NCI-H2196 (cell line): ENCODE data around the gene ANKRD31.
"Not testable (repeated sequence)": the region's sequence is repeated elsewhere in the genome, so short reads cannot be mapped to it uniquely, and the experiment has no call there.

Experiments used
- DNase-seq: peaks from one replicate; lab custom pipeline; 2025; ENCODE audit not compliant: unreplicated experiment; lab: John Stamatoyannopoulos, UW

Gene ANKRD31

DNA sequence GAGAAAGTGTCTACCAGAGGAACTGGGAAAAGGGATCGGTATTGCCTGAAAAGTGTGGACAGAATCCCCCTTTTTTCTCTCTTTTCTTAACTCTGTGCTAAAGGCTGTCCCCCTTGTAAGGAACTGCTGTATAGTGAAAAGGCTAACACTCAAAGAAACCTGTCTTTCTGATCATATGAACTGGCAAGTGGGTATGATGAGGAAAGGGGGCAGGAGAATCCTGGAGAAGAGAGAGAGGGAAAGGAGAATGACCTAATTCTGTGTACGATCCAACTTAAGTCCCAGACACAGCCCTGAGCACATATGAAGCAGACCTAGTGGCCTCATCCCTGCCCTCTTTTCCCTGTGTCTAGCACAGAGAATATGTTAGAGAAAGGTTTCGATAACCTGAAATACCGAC is 967 bp downstream of the ANKRD31 start:
- no peak for DNase-seq

DNA sequence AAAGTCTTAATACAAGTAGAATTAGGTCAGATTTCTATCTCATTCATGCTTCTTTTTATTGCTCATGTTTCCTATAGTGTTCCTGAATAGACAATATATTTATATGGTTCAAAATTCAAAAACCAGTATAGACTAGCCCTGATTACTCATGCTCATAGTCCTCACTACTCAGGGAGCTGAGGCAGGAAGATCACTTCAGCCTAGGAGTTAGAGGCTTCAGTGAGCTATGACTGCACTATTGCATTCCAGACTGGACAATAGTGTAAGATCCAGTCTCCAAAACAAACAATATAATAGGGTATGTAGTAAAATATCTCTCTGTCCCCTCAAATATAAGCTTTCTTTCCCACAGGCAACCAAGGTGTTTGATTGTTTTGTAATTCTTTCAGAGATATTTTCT is 2.4 kb downstream of the ANKRD31 start:
- no peak for DNase-seq

DNA sequence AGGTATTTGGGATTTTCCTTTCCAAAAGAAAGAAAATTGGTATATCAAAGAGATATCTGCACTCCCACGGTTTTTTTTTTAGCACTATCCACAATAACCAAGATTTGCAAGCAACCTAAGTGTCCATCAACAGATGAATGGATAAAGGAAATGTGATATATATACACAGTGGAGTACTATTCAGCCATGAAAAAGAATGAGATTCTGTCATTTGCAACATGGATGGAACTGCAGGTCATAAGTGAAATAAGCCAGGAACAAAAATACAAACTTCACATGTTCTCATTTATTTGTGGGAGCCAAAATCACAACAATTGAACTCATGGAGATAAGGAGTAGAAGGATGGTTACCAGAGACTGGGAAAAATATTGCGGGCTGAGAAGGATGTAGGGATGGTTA is 9.8 kb downstream of the ANKRD31 start:
- no peak for DNase-seq

DNA sequence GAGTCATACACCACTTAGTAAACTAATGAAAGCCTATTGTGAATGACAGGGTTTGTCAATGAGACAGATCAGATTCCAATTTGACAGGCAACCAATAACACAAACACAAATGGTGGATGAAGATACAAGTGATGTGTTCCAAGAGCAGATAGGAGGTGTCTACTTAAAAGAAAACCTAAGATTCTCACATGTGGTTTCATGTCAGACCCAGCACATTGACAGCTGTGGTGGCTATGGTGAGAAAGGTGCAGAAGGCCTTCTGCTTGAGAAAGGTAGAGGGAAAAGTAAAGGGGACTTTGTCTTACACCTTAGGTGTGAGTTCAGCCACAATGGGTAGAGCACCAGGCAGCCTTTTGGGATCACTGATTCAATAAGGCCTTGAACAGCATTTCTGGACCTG is 11.2 kb downstream of the ANKRD31 start:
- no peak for DNase-seq

DNA sequence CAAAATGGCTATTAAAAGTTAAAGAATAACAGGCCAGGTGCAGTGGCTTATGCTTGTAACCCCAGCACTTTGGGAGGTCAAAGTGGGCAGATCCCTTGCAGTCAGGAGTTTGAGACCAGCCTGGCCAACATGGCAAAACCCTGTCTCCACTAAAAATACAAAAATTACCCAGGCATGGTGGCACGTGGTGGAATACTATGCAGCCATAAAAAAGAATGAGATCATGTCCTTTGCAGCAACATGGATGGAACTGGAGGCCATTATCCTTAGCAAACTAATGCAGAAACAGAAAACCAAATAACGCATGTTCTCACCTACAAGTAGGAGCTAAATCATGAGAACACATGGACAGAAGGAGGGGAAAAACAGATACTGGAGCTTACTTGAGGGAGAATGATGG is 15.9 kb downstream of the ANKRD31 start:
- not testable (repeated sequence) for DNase-seq

GRCh38 chr5:75214928-75215327 is 21.8 kb downstream of the ANKRD31 start:
- DNase-seq = no peak

- no peak for DNase-seq
These were observed 22.3 kb downstream of the ANKRD31 start for GRCh38 chr5:75214409-75214808.

GRCh38 chr5:75203604-75204003 is 33.1 kb downstream of the ANKRD31 start:
- DNase-seq = no peak

DNA sequence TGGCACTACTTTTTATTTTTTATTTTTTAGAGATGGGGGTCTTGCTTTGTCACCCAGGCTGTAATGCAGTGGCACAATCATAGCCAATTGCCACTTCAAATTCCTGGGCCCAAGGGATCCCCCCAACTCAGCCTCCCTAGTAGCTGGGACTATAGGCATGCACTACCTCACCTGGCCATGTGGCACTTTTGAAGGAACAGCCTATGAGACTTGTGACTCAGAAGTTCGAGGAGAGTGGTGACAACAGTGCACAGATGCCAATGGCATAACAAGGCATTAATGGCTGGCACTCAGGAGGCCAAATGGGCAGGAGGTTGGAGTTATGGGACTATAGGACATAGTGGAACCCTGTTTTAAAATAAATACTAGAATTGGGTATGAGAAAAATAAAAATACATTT is 33.7 kb downstream of the ANKRD31 start:
- no peak for DNase-seq

DNA sequence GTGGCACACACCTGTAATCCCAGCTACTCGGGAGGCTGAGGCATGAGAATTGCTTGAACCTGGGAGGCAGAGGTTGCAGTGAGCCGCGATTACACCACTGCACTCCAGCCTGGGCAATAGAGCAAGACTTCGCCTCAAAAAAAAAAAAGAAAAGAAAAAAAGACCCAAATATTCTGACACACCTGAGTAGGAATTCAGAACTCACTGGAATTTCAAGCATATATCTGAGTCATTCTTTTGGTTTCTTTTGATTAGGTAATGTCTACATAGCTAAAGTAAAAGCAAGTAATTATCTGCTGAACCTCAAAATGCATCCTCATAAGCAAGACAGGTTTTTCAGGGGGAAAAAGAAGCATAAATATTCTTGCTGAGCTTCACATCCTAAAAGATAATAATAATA is 35.9 kb downstream of the ANKRD31 start:
- no peak for DNase-seq

DNA sequence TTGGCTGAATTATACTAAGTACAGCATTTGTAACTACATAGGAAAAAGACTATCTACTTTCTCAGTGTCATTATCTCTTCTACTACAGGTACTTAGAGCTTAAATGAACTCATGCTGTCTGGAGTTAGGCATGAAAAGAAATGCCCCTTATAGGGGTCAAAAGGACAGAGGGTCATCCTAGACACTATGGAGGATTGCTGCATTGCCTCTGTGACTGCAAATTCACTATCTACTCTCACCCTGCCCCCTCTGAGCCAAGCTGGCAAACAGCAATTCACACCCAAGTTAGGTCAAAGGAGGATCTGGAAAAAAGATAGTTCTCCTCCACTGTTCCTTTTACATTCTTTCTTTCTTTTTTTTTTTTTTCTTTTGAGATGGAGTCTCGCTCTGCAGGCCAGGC is 36.7 kb downstream of the ANKRD31 start:
- DNase-seq = no peak

DNA sequence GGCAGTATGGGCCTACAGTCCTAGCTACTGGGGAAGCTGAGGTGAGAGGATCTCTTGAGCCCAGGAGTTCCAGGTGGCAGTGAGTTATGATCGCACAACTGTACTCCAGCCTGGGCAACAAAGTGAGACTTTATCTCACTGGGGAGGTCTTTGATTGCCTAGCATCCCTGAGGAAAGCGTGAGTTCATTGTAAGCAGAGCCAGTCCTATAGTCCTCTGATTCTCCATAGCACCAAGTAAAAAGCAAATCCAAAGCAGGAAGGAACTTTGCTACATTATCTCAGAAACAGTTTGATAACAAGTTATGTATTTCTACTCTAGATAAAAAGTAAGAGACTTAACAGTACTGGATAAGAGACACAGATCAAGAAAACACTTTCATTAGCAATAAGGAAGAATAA is 37.6 kb downstream of the ANKRD31 start:
- DNase-seq = no peak

- DNase-seq = no peak
These were observed 38.9 kb downstream of the ANKRD31 start for GRCh38 chr5:75197745-75198144.

DNA sequence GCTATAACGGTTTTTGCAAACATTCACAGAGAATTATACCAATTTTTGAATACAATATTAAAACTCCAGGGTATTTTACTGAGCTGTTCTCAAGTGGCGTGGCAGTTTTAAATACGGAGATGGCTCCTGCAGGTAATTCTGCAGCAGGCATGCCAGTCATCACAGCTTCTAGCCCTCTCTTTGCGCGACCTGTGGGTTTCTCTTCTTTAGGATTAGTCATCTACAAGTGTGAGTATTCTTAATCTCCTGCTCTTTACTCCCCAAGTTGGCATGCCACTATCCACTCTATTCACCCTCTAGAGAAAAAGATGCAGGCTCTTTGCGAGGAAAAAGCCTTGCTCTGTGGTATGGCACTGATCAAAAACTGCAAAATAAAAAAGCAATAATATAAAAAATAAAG is 43.9 kb downstream of the ANKRD31 start:
- no peak for DNase-seq

DNA sequence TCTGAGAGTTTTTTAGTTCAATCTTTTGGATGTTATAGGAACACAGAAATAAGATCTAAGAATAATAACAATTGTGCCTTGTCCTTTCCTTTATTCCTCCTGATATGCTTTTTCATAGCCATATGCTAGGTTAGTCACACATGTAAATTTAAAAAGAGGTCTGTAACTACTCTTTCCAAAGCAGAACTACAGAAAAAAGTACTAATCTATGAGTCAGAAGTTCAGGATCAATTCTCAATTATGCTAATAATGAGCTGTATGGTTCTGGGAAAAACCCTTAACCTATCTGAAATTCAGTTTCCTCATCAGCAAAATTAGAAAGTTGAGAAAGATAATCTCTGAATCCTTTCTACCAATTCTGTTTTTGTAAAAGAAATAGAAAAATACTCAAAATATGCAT is 44.4 kb downstream of the ANKRD31 start:
- no peak for DNase-seq

DNA sequence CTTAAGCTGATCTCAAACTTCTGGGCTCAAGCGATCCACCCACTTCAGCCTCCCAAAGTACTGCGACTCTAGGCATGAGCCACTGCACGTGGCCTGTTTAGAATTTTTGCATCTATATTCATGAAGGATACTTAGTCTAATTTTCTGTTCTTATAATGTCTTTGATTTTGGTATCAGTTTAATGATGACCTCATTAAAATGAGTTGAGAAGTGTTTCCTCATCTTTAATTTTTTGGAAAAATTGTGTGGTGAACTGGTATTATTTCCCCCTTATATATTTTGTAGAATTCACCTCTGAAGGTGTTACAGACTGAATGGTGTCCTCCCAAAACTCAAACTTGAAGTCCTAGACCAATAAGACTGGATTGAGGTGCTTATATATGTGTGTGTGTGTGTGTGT is 46.5 kb downstream of the ANKRD31 start:
- no peak for DNase-seq

- no peak for DNase-seq
These were observed 47.3 kb downstream of the ANKRD31 start for GRCh38 chr5:75189353-75189752.

GRCh38 chr5:75185763-75186162 is 50.9 kb downstream of the ANKRD31 start:
- DNase-seq = no peak

DNA sequence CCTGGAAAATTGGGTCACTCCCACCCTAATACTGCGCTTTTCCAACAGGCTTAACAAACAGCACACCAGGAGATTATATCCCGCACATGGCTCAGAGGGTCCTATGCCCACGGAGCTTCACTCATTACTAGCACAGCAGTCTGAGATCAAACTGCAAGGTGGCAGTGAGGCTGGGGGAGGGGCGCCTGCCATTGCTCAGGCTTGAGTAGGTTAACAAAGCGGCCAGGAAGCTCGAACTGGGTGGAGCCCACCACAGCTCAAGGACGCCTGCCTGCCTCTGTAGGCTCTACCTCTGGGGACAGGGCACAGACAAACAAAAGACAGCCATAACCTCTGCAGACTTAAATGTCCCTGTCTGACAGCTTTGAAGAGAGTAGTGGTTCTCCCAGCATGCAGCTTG is 60.7 kb downstream of the ANKRD31 start:
- not testable (repeated sequence) for DNase-seq

GRCh38 chr5:75174872-75175271 is 61.8 kb downstream of the ANKRD31 start:
- not testable (repeated sequence) for DNase-seq

DNA sequence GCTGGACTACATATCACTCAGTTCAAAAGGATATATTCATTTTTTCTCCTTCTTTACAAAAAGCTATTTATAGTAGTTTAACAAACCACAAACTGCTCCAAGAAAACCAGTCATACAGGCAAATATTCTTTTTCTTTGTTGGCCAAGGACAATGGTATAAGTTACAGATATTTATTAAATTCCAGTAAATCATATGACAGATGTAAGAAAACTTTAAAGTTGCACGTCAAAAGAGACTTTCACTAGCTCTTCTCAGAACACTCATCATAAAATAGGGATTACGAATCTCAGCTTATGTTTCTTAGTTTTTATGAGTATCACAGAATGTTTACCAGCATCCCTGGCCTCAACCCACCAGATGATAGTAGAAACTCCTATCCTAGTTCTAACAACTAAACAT is 67.2 kb downstream of the ANKRD31 start:
- no peak for DNase-seq

GRCh38 chr5:75168026-75168735 is 68.5 kb downstream of the ANKRD31 start:
- DNase-seq = no peak

DNA sequence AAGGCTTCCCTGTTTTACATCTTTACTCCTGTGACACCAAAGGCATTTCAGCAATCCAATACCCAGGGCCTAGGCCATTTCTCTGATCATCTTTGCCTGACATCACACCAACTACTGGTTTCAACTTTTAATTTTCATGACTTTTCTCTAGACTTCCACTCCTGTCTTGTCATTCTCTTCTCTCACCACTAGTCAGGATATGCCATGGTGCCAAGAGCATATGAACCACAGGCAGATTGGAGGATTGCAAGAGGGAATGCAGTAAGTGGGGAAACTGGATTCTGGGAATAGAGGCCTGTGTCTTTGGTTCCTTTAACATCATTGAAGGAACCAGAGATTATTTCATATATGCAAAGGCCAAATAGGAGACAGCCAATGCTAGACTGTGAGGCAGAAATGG is 69.3 kb downstream of the ANKRD31 start:
- DNase-seq = no peak
